Stomach (tissue), 9 donors: ENCODE measurements around the gene HYCC1. TPM values are rescaled to one million over a fixed set of nuclear protein-coding genes. Genes with fewer than 3 reads are reported as not detected.

ENCODE experiments used
- DNase-seq, 2 donors: peaks; one replicate each; pipeline versions ENCODE4 v3.0.0 to v3.0.0-alpha.2; 2013 to 2019
- H3K27ac ChIP-seq, 5 donors: fragments of 200-600 bp in 4 of 5; sonication (generic) in 4 of 5; one replicate each; pipeline ENCODE4 v1.5.1; 2013 to 2019; ENCODE audit warnings: mild to moderate bottlenecking in 1 of 5, moderate library complexity in 1 of 5
- H3K27me3 ChIP-seq, 3 donors: fragments of 200-600 bp; sonication (generic); one replicate each; pipeline ENCODE4 v1.5.1; 2017 to 2019; ENCODE audit warnings: mixed run types in 1 of 3
- H3K36me3 ChIP-seq, 4 donors: fragments of 200-600 bp; sonication (generic); 1 replicate in 3 of 4; 2 replicates in 1 of 4; pipeline ENCODE4 v1.5.1; 2016 to 2019
- H3K4me1 ChIP-seq, 4 donors: fragments of 200-600 bp; sonication (generic); one replicate each; pipeline ENCODE4 v1.5.1; 2016 to 2019
- H3K4me3 ChIP-seq, 4 donors: fragments of 200-600 bp; sonication (generic) in 3 of 4; one replicate each; pipeline ENCODE4 v1.5.1; 2016 to 2019; ENCODE audit warnings: mild to moderate bottlenecking in 1 of 4
- H3K9me3 ChIP-seq, 4 donors: fragments of 200-600 bp; sonication (generic); one replicate each; pipeline ENCODE4 v1.5.1; 2016 to 2019
- CTCF ChIP-seq, 7 experiments: fragments of 450-650 bp in 4 of 7; fragments of 200-600 bp in 3 of 7; sonication (generic) in 3 of 7; IDR thresholded peaks; one replicate each; pipeline ENCODE4 v1.5.1; 2016 to 2019; ENCODE audit warnings: antibody characterized with exemption in 7 of 7, control low read depth in 2 of 7, mild to moderate bottlenecking in 1 of 7
- EP300 ChIP-seq: sonication (generic); formaldehyde crosslinking; IDR thresholded peaks from one replicate; pipeline ENCODE4 v1.6.1; 2017; ENCODE audit warnings: antibody characterized with exemption
- POLR2A ChIP-seq, 4 donors: fragments of 450-650 bp; IDR thresholded peaks; one replicate each; pipeline ENCODE4 v1.6.1; 2016; ENCODE audit warnings: antibody characterized with exemption in 4 of 4, control low read depth in 2 of 4, mild to moderate bottlenecking in 1 of 4, moderate library complexity in 1 of 4
- POLR2AphosphoS5 ChIP-seq, 3 donors: sonication (generic); formaldehyde crosslinking; IDR thresholded peaks; one replicate each; pipeline ENCODE4 v1.6.1; 2016; ENCODE audit warnings: antibody characterized with exemption in 3 of 3
- WGBS, 5 donors: extraction: QIAGEN DNeasy Blood & Tissue Kit in 3 of 5; methylation state at CpG; one replicate each; pipeline versions ENCODE4 v1.1.5 to v1.1.7; 2013 to 2018; 5-methylcytosine and 5-hydroxymethylcytosine counted together
- intact Hi-C: fragments of 100-400 bp; cut with DNase I; formaldehyde crosslinking; loops from one replicate; pipeline ENCODE4 v1.15.1; 2023; ENCODE audit warnings: low total_unique reads
- polyA plus RNA-seq, 3 donors: library from polyadenylated mRNA; stranded (reverse); fragments of 200-250 nt; gene quantifications; one replicate each; pipeline ENCODE4 v1.2.3, GENCODE V29; 2013
- total RNA-seq, 5 donors: library from RNA; depleted of rRNA; stranded (reverse); fragments of >200 nt; gene quantifications; one replicate each; pipeline versions ENCODE4 v1.1.0 to v1.2.3, GENCODE V29; 2014 to 2016
- donor health status: healthy with polysubstance abuse.
- donor health status: Bipolar disorder and iron deficiency.
- donor health status: healthy.

Gene HYCC1
- total and polyA plus RNA-seq, 8 donors: 0.58 to 32.9 (median 4.1) TPM

- H3K27ac ChIP-seq: no peak overlapping the region
- 45 to 68% (median 64%) methylated on average over 2 of the region's 2 CpGs for WGBS, 5 donors
- no peak for TF ChIP-seq EP300
- H3K4me3 ChIP-seq: no peak overlapping the region
- no peak for DNase-seq
- peaks cover 7 to 36% (median 22%) of the 10 kb centered on the region in 4 donors for H3K4me1 ChIP-seq
- intact Hi-C loops: no loop called here
- no peaks in the 10 kb centered on the region for H3K36me3 ChIP-seq
- H3K27me3 ChIP-seq: peaks cover 0 to 3% (median 0%) of the 10 kb centered on the region in 3 donors
- no peaks in the 10 kb centered on the region for H3K9me3 ChIP-seq
These were observed 751 bp upstream of the HYCC1 start for GRCh38 chr7:23014681-23015080.

- peak overlapping the region; percentile 76 to 89 (median 79) for H3K27ac ChIP-seq
- no peak for TF ChIP-seq EP300
- no peak for TF ChIP-seq POLR2AphosphoS5 (IDR thresholded peaks at IDR 0.05)
- TF ChIP-seq CTCF (IDR thresholded peaks at IDR 0.05): no peak
- H3K27me3 ChIP-seq: peaks cover 0 to 3% (median 0%) of the 10 kb centered on the region in 3 donors
- DNase-seq: peak in 1 of 2 donors; percentile 62
- peaks cover 7 to 42% (median 25%) of the 10 kb centered on the region in 4 donors for H3K4me1 ChIP-seq
- intact Hi-C loops: no loop called here
- H3K36me3 ChIP-seq: no peaks in the 10 kb centered on the region
- H3K4me3 ChIP-seq: peak overlapping the region; percentile 74 to 97 (median 89)
- 1% methylated on average over 25 to 52 of the region's 52 CpGs for WGBS, 5 donors
- H3K9me3 ChIP-seq: no peaks in the 10 kb centered on the region
These were observed 819 bp downstream of the HYCC1 start for GRCh38 chr7:23012908-23013714.

- WGBS, 5 donors: 67 to 79% (median 70%) methylated on average over 6 of the region's 6 CpGs
- no peaks in the 10 kb centered on the region for H3K36me3 ChIP-seq
- intact Hi-C loops: no loop called here
- H3K9me3 ChIP-seq: no peaks in the 10 kb centered on the region
- H3K4me3 ChIP-seq: peak overlapping the region; percentile 74 to 97 (median 89)
- peaks cover 7 to 42% (median 25%) of the 10 kb centered on the region in 4 donors for H3K4me1 ChIP-seq
- TF ChIP-seq POLR2AphosphoS5 (IDR thresholded peaks at IDR 0.05) (no peak), POLR2A (IDR thresholded peaks at IDR 0.05) (no peak), CTCF (IDR thresholded peaks at IDR 0.05) (no peak), EP300 (no peak)
- DNase-seq: no peak
- H3K27ac ChIP-seq: no peak overlapping the region
- H3K27me3 ChIP-seq: peaks cover 0 to 3% (median 0%) of the 10 kb centered on the region in 3 donors
These were observed 1.7 kb downstream of the HYCC1 start for GRCh38 chr7:23012186-23012585.

GRCh38 chr7:23011222-23011924 lies 2.6 kb downstream of the HYCC1 start:
- TF ChIP-seq POLR2AphosphoS5 (IDR thresholded peaks at IDR 0.05) (no peak), EP300 (no peak)
- Histone ChIP-seq H3K4me1 (peaks cover 7 to 42% (median 25%) of the 10 kb centered on the region in 4 donors), H3K36me3 (no peaks in the 10 kb centered on the region), H3K4me3 (no peak overlapping the region), H3K27ac (no peak overlapping the region), H3K9me3 (no peaks in the 10 kb centered on the region), H3K27me3 (peaks cover 0 to 3% (median 0%) of the 10 kb centered on the region in 3 donors)
- DNase-seq: no peak
- 76 to 86% (median 83%) methylated on average over 3 of the region's 3 CpGs for WGBS, 5 donors
- intact Hi-C loops: no loop called here

- no peak overlapping the region for H3K27ac ChIP-seq
These were observed 4.6 kb downstream of the HYCC1 start for GRCh38 chr7:23009303-23009702.

More at GRCh38 chr7:23009303-23009702, 4.6 kb downstream of the HYCC1 start:
- no peak for DNase-seq
- intact Hi-C loops: no loop called here
- peaks cover under 1 to 40% (median 24%) of the 10 kb centered on the region in 4 donors for H3K4me1 ChIP-seq
- no peaks in the 10 kb centered on the region for H3K36me3 ChIP-seq
- no peaks in the 10 kb centered on the region for H3K9me3 ChIP-seq
- H3K4me3 ChIP-seq: no peak overlapping the region
- TF ChIP-seq POLR2AphosphoS5 (IDR thresholded peaks at IDR 0.05) (no peak), CTCF (IDR thresholded peaks at IDR 0.05) (no peak), EP300 (no peak), POLR2A (IDR thresholded peaks at IDR 0.05) (no peak)
- peaks cover 0 to 3% (median 0%) of the 10 kb centered on the region in 3 donors for H3K27me3 ChIP-seq
